HG02884 (cell line): ENCODE data around the gene OGDH.
"Not testable (repeated sequence)": the region's sequence is repeated elsewhere in the genome, so short reads cannot be mapped to it uniquely, and the experiment has no call there.

Experiments
- ATAC-seq: cut with Tn5 transposase; IDR thresholded peaks from one replicate; pipeline ENCODE4 v1.9.1; 2021; ENCODE audit warnings: mild to moderate bottlenecking, moderate library complexity; ENCODE audit not compliant: unreplicated experiment

Gene OGDH

DNA sequence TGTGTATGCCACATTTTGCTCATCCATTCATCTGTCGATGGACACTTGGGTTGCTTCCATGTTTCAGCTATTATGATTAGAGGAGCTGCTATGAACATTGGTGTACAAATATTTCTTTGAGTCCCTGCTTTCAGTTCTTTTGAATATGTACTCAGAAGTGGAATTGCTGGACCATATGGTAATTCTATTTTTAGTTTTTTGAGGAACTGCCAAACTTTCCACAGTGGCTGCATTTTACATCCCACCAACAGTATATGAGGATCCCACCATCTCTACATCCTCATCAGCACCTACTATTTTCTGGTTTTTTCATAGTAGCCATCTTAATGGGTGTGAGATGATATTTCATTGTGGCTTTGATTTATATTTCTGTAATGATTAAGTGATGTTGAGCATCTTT lies 97.5 kb downstream of the OGDH start:
- ATAC-seq: no peak

DNA sequence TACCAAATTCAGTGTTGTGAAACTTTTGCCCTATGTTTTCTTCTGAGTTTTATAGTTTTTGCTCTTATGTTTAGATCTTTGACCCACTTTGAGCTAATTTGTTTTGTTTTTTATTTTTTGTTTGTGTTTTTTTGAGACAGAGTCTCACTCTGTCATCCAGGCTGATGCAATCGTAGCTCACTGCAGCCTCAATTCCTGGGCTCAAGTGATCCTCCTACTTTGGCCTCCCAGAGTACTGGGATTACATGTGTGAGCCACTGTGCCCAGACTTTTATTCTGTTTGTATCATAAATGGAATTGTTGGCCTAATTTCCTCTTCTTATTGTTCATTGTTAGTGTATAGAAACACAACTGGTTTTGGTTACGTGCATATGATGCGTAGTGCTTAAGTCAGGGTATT lies 99.0 kb downstream of the OGDH start:
- ATAC-seq: no peak

DNA sequence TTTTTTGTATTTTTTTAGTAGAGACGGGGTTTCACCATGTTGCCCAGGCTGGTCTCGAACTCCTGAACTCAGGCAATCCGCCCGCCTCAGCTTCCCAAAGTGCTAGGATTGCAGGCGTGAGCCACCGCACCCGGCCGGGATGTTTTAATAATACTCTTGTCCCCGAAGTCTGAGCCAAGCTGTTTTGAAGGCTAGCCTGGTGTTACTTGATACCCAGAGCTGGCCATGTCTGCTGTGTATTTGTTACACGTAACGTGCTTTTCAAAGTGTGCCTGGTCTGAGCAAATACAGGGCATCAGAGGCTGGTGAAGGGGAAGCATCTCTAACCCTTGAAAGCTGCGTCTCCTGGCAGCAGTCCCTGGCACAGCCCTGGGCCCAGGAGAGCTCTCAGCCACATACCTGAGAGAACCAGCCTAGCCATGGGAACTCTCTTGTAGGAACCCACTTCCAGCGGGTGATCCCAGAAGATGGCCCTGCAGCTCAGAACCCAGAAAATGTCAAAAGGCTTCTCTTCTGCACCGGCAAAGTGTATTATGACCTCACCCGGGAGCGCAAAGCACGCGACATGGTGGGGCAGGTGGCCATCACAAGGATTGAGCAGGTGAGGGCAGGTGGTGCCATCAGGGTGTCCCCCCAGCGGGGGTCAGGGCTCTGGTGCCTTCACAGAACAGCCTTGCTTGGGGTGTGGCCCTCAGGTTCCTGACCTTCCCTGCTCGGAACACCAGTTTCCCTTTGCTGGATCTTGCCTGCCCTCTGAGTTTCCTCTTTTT lies 100.5 kb downstream of the OGDH start:
- ATAC-seq: no peak

DNA sequence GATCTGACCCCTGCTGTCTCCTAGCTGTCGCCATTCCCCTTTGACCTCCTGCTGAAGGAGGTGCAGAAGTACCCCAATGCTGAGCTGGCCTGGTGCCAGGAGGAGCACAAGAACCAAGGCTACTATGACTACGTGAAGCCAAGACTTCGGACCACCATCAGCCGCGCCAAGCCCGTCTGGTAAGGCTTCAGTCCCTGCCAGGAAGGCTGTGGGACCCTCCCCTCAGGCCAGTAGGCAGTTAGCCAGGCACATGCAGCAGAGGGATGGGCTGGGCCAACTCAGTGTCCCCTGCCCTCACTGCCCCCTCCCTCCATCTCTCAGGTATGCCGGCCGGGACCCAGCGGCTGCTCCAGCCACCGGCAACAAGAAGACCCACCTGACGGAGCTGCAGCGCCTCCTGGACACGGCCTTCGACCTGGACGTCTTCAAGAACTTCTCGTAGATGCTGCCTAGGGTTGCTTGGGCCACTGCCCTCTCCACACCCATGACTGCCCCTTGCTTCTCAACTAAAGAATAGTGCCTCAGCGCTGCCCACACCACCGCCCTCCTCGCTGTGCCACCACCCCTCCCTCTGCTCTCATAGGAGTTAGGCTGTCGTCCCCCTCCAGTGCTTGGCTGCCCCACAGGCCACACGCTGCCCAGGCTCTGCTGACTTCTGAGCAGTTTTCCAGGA lies 101.3 kb downstream of the OGDH start:
- no peak for ATAC-seq

DNA sequence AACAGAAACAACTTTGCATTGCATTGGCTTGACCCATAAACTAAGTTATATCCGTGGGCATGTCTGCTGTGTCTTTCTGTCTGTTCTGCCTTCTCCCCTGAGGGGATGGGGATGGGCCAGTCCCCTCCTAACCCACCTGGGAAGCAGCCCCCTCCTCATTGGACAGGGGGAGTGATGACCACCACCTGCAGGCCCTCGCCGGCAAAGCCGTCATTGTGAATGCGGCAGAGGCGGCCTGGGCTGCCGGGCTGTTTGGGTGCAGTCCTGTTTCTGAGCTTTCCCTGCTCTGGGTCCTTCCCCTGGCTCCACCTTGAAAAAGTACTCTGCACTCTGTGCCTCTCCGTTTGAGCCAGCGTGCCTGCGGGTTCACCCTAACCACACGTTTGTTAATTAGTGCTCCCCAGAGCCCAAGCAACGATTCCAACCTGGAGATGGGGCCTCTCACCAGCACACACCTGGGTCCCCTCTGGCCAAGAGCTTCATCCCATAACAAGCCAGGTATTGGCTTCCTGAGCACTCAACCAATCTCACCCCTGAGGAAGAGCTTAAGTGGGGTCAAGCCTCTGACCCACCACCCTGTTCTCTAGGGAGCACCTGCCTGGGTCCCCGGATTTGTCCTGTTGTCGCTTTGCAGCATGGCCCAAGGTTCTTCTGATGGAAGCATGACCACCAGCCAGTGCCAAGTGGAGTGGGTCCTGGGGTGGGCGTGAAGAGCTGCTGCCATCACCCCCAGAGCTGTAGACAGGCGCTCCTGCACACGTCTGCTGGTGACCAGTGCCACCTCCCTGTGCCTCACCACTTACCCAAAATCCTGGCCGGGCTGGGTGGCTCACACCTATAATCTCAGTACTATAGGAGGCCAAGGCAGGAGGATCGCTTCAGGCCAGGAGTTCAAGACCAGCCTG lies 102.8 kb downstream of the OGDH start:
- ATAC-seq: no peak

DNA sequence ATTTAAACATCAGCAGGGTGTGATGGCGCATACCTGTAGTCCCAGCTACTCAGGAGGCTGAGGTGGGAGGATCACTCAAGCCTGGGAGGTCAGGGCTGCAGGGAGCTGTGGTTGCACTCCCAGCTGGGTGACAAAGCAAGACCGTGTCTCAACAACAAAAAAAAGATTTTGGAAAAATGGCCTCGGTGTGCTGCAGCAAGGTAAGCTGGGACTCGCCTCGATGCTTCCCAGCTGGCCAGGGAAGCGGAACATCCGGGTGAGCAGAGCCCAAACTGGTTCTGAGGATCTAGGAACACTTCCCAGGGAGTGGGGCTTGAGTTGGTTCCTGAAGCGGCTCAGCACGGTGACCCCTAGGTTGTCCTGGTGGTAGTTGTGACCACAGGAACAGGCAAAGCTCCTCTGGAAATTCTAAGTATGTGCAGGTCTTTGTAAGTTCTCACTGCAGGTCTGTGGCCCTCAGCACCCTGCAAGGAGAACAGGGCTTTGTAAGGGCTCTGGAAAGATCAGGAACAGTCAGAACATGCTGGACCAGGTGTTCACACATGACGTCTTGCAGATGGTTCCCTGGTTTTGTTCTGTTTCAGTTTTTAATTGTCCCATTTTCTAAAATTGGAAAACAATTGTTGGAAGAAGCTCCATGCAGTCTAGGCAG lies 103.6 kb downstream of the OGDH start:
- ATAC-seq: no peak

DNA sequence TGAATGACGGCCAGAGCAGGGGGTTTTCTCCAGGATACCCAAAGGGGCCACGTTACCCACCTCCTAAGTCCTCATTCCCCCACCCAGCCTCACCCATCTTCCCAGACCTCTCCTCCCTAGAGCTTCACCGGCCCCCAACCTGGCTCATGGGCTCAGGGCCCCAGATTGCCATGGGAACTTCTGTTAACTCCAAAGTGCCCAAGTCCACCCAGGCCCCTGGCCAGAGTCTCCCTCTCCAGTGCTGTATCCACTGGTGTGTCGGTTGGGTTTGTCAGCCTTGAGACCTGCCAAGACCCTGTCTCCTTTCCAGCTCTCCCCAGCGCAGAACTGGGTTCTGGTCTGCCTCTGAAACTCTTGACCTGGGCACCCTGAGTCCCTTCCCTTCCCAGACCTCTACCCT lies 105.1 kb downstream of the OGDH start:
- ATAC-seq: no peak

DNA sequence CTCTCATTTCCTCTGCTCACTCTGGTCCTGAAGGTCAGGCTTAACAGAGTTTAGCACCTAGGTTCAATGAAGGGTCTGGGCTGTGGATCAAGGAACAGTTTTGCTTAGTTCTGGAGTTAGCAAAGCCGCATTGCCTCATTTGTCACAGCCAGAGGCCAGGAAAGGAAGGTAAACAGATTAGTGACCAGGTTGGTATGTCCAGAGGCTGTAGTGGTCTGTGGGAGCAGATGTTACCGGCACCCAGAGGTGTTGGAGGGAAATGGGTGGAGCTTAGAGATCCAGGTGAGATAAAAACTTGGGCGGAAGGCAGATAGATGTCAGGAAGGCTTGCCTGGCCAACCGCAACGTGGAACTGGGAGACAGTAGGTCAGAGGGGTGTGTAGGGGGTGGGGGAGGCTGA lies 105.6 kb downstream of the OGDH start:
- no peak for ATAC-seq

DNA sequence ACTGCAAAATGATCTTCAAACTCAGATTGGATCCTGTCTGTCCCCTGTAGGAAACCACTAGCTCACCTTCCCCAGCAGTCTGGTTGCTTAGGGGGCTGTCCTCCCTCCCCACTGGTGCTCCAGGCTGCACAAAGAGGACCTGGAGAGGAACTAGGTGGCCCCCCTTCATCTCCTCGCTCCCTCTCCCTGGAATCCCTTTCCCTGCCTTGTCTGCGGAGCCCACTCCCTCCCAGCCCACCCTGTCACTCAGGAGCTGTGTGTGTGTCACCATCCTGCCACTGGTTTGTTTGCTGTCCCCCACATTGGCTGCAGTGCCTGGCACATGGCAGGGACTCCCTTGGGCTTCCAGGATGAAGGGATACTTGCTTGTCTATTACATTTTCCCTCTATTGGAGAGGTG lies 106.7 kb downstream of the OGDH start:
- ATAC-seq: no peak

DNA sequence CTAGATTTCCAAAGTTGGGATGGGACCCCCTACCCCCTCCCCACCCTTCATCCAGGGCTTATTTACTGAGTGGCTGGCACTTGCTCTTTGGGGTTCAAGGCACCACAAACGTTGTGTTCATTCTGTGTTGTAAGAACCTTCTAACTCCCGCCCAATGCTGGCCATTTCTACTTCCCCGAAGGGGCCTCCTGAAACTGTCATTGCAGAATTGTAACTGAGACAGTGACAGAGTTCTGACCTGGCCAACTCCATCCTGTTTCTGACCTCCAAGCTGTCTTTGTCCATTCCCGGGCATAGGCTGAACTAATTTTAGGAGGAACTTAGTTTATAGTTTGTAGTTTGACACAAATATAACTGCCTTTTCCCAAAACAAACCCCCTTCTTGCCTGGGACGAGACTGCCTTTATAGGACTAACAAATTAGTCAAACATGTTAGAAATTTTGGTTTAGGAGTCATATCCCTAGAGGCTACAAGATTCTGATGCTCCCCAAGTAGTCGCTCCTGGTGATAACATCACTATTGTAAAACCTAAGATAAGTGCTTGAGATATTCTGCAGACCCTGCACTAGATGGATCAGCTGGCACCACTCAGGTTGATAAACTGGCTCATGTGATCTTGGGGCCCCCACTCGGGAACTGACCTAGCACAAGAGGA lies 107.4 kb downstream of the OGDH start:
- ATAC-seq: no peak

DNA sequence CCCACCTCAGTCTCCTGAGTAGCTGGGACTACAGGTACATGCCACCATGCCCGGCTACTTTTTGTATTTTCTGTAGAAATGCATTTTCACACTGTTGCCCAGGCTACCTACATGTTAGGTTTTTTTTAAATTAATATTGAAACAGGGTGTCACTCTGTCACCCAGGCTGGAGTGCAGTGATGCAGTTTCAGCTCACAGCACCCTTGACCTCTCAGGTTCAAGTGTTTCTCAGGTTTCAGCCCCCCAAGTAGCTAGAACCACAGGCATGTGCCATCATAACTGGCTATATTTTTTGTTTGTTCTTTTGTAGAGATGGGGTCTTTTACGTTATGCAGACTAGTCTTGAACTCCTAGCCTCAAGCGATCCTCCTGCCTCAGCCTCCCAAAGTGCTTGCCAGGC lies 109.8 kb downstream of the OGDH start:
- no peak for ATAC-seq

DNA sequence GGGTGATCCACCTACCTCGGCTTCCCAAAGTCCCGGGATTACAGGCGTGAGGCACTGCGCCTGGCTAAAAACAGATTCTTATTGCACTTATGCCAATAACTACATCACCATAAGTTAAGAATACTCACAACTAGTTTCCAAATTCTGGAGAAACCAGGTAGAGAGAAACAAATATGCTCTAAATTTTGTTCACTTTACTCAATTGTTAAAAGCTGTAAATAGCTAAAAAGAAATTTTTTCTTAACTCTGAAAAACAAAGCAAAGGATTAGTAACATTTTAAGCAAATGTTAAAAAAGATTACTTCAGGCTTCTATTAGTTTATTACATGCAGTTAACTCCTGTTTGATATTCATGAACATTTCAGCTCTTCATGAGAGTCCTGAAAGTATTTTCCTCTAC lies 113.9 kb downstream of the OGDH start:
- no peak for ATAC-seq

DNA sequence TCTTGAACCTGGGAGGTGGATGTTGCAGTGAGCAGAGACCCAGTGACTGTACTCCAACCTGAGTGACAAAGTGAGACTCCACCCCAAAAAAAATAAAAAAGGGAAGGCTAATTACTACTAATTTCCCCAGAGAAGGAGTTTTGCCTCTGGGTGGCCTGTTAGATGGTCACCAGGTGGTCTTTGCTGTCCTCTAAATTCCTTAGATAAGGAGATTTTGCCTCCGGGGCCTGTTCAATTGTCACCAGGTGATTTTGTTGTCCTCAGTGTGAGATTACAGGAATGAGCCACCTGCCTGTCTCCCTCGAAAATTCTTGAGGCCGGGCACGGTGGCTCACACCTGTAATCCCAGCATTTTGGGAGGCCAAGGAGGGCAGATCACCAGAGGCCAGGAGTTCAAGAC lies 117.8 kb downstream of the OGDH start:
- ATAC-seq: no peak

DNA sequence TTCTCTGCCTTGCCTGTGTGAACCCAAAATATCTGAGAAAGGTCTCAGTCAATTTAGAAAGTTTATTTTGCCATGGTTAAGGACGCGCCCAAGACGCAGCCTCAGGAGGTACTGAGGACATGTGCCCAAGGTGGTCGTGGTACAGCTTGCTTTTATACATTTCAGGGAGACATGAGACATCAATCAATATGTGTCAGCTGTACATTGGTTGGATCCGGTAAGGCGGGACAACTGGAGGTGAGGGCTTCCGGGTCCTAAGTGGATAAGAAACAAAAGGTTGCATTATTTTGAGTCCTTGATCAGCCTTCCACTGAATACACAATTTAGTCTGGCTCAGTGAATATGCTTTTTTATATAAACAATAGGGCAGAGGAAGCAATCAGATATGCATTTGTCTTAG lies 119.8 kb downstream of the OGDH start:
- ATAC-seq: not testable (repeated sequence)

DNA sequence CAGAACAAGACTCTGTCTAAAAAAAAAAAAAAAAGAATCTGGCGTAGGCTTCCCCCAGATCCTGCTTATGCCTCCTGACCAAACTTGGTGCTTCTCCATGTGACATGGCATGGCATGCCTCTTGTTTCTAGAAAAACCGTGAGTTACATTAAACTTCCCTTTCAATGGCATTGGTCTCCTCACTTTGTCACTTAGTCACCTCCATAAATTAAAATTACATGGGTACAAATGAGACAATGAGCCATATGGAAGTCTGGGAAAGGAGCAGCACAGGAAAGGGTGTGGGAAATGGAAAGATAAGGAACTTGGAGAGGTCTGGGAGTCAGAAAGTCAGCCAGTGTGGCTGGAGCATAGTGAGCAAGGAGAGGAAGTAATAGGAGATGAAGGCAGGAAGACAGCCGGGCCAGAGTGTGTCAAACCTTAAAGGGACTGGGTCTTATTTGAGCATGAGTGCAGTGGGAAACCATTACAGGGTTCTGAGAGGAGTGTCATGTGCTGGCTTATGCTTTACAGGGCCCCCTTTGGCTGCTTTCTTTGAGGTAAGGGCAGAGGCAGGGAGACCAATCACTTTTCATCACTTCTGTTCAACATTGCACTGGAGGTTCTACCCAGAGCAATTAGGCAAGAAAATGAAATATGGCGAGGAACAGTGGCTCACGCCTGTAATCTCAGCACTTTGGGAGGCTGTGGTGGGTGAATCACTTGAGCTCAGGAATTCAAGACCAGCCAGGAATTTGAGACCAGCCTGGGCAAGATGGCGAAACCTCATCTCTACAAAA lies 120.9 kb downstream of the OGDH start:
- ATAC-seq: no peak

DNA sequence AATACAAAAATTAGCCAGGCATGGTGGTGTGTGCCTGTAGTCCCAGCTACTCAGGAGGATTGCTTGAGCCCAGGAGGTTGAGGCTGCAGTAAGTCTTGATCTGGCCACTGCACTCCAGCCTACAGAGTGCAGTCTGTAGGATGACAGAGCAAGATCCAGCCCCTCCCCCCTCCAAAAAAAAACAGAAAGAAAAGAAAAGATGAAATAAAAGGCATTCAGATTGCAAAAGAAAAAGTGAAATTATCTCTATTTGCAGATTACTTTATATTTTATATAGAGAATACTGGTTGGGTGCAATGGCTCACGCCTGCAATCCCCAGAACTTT lies 121.5 kb downstream of the OGDH start:
- ATAC-seq: no peak

DNA sequence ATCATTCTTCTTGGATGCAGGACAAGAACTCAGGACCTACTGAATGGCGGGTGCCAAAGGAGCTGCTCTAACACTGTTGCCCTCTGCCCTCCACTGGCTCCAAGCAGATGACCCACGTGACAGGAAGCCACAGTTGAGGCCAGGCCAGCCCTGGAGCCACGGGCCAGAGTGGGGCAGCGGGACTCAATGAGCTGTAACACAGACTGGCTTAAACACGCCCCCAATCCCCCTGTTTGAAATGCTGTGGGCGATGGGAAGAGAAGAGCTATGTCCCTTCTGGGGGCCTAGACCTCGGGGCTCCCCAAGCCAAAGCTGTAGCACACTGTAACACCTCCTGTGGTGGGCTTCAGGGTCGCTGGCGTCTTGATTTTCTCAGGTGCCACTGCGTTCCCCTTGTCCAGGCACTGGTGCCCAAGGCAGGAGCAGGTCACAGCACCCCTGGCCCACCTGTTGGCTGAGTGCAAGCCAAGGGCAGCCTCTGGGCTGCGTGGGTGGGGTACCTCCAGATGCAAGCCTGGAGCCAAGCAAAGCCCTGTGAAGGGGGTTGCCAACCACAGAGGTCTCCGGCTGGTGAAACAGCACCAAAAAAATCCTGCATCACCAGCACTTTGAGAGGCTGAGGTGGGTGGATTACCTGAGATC lies 123.6 kb downstream of the OGDH start:
- no peak for ATAC-seq

DNA sequence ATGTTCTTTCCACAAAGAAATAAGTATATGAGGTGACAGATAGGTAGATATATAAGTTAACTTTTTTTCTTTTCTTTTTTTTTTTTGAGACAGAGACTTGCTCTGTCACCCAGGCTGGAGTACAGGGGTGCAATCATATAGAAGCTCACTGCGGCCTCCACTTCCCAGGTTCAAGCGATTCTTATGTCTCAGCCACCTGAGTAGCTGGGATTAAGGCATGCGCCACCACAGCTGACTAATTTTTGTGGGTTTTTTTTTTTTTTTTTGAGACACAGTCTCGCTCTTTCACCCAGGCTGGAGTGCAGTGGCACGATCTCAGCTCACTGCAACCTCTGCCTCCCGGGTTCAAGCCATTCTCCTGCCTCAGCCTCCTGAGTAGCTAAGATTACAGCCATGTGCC lies 126.5 kb downstream of the OGDH start:
- not testable (repeated sequence) for ATAC-seq

DNA sequence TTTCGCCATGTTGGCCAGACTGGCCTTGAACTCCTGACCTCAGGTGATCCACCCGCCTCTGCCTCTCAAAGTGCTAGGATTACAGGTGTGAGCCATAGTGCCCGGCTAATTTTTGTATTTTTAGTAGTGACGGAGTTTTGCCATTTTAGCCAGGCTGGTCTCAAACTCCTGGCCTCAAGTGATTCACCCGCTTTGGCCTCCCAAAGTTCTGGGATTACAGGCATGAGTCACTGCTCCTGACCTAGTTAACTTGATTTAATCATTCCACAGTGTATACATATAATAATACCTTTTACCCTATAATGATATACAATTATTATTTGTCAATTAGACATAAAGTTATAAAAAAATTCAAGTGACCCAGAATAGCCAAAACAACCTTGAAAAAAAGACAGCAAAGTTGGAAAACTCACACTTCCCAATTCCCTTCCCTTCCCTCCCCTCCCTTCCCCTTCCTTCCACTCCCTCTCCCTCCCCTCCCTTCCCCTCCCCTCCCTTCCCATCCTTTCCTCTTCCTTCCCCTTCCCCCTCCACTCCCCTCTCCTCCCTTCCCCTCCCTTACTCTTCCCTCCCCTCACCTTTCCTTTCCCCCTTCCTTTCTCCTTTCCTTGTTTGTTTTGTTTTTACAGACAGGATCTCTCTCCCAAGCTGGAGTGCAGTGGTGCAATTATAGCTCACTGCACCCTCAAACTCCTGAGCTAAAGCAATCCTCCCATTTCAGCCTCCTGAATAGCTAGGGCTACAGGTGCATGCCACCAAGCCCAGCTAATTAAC lies 127.5 kb downstream of the OGDH start:
- ATAC-seq: no peak
